GM19467 (cell line): ENCODE data around the gene COL27A1.

Experiments
- ATAC-seq: cut with Tn5 transposase; IDR thresholded peaks from one replicate; pipeline ENCODE4 v1.9.1; 2021; ENCODE audit warnings: mild to moderate bottlenecking, moderate library complexity; ENCODE audit not compliant: unreplicated experiment

The COL27A1 gene

GRCh38 chr9:114155263-114155994, at the start of gene COL27A1:
TSS of gene COL27A1 (plus strand) at chr9:114155537. CDS start at chr9:114155951, 414 bp downstream.
- peak; percentile 85 for ATAC-seq

GRCh38 chr9:114107286-114108001, 47.9 kb upstream of the COL27A1 start:
- no peak for ATAC-seq

- ATAC-seq = no peak
These were observed 47.1 kb upstream of the COL27A1 start for GRCh38 chr9:114108016-114108833.

- no peak for ATAC-seq
These were observed 46.2 kb upstream of the COL27A1 start for GRCh38 chr9:114109124-114109523.

GRCh38 chr9:114110180-114110579, 45.2 kb upstream of the COL27A1 start:
- ATAC-seq = no peak

- no peak for ATAC-seq
These were observed 43.0 kb upstream of the COL27A1 start for GRCh38 chr9:114112325-114112724.

- ATAC-seq = no peak
These were observed 42.4 kb upstream of the COL27A1 start for GRCh38 chr9:114112778-114113584.

GRCh38 chr9:114114364-114114763, 41.0 kb upstream of the COL27A1 start:
- no peak for ATAC-seq

- ATAC-seq = no peak
These were observed 39.6 kb upstream of the COL27A1 start for GRCh38 chr9:114115654-114116125.

- no peak for ATAC-seq
These were observed 39.1 kb upstream of the COL27A1 start for GRCh38 chr9:114116126-114116747.

- no peak for ATAC-seq
These were observed 37.7 kb upstream of the COL27A1 start for GRCh38 chr9:114117614-114117995.

GRCh38 chr9:114117996-114118830, 37.1 kb upstream of the COL27A1 start:
- no peak for ATAC-seq

GRCh38 chr9:114119242-114120191, 35.8 kb upstream of the COL27A1 start:
- ATAC-seq = no peak

- no peak for ATAC-seq
These were observed 34.9 kb upstream of the COL27A1 start for GRCh38 chr9:114120192-114121014.

- ATAC-seq = no peak
These were observed 33.9 kb upstream of the COL27A1 start for GRCh38 chr9:114121227-114122135.
